Measurements from ENCODE around the gene ZNF362.
A peak's percentile ranks its signal among the peaks of the same experiment; 100 is the strongest.

Gene ZNF362

DNA sequence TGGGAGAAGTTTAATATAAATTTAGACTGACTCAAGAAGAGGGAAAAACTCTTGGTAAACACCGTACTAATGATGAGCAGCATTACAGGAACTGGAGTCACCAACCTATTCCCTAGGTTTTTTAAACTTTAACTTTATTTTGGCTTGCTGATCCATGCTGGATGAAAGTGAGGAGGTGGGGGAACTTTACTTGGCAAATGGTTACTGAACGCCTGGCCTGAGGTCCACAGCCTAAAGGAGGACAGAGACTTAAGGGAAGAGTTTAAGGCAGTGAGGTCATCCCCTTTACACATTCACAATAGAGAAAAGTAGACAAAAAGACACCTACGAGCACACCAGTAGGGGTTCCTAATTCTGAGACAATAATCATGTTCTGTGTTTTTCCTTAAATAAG lies 90.2 kb downstream of the ZNF362 start:
- no peak for DNase-seq
- H3K79me2 ChIP-seq (ENCODE audit: insufficient read depth, low read length) = peaks cover 80% of the 10 kb centered on the region
- peaks cover 62% of the 10 kb centered on the region for H4K20me1 ChIP-seq (ENCODE audit: insufficient read depth, low read length)
- ATAC-seq (ENCODE audit: insufficient read depth, low read depth) = no peak
- H3K27ac ChIP-seq (ENCODE audit: low read length) = peak overlapping the region; percentile 75
- H3K27me3 ChIP-seq (ENCODE audit: insufficient read depth, low read length, poor library complexity) = no peaks in the 10 kb centered on the region
- TF ChIP-seq, protein P1, sequence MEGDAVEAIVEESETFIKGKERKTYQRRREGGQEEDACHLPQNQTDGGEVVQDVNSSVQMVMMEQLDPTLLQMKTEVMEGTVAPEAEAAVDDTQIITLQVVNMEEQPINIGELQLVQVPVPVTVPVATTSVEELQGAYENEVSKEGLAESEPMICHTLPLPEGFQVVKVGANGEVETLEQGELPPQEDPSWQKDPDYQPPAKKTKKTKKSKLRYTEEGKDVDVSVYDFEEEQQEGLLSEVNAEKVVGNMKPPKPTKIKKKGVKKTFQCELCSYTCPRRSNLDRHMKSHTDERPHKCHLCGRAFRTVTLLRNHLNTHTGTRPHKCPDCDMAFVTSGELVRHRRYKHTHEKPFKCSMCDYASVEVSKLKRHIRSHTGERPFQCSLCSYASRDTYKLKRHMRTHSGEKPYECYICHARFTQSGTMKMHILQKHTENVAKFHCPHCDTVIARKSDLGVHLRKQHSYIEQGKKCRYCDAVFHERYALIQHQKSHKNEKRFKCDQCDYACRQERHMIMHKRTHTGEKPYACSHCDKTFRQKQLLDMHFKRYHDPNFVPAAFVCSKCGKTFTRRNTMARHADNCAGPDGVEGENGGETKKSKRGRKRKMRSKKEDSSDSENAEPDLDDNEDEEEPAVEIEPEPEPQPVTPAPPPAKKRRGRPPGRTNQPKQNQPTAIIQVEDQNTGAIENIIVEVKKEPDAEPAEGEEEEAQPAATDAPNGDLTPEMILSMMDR (IDR thresholded peaks at IDR 0.05; ENCODE audit: borderline replicate concordance, extremely low read depth, low read length, poor library complexity, severe bottlenecking) = no peak
- no peak for TF ChIP-seq EZH2 (IDR thresholded peaks at IDR 0.05; ENCODE audit: borderline replicate concordance, low read depth, low read length, severe bottlenecking)
- H2AFZ ChIP-seq (ENCODE audit: low read depth, low read length) = no peak overlapping the region
- peaks cover 48% of the 10 kb centered on the region for H3K4me1 ChIP-seq (ENCODE audit: insufficient read depth, low read length)
- peaks cover 47% of the 10 kb centered on the region for H3K36me3 ChIP-seq (ENCODE audit: insufficient read depth, low read length)
- no peaks in the 10 kb centered on the region for H3K9me3 ChIP-seq (ENCODE audit: insufficient read depth, low read length, severe bottlenecking)
- H3K4me2 ChIP-seq (ENCODE audit: insufficient read depth, low read length) = peak overlapping the region; percentile 97
- H3K9ac ChIP-seq (ENCODE audit: low read depth, low read length) = peak overlapping the region; percentile 82; the same call in 1 of the 2 replicates
- H3K4me3 ChIP-seq (ENCODE audit: low read depth in 1 of 2, low read length in 2 of 2) = peak overlapping the region in 1 of 2 experiments; percentile 65; a peak in 1 of 4 replicates

DNA sequence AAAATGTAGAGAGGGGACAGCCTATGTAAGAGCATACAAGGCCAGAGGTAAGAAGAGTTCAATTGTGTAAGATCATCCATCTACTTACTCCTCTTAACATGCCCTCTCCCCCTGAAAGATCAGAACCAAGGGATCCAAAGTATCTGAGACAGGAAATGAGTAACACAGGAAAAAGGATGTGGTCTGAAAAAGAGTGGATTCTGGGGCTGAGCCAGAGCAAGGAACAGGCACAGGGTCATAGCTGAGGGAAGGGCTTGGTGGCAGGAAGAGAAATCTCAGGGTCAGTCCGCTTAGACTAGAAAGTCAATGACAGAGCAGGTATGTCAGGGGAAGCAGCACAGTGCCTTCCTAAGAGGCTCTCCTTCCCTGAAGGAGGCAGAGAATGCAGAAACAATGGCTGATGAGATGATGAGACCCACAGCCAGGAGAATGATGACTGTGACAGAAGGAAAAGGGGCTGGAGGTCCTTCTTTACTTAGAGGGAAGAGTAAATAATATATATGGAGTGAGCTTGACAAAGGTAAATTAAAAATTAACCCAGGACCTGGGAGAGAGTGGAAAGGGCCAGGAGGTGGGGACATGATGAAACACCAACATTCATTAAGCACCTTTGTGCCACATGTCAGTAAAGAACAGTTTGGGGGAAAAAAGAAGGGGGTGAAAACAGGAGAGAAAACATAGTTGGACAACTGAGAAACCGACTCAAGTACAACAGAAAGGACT lies 90.8 kb downstream of the ZNF362 start:
- peaks cover 48% of the 10 kb centered on the region for H3K4me1 ChIP-seq (ENCODE audit: insufficient read depth, low read length)

DNA sequence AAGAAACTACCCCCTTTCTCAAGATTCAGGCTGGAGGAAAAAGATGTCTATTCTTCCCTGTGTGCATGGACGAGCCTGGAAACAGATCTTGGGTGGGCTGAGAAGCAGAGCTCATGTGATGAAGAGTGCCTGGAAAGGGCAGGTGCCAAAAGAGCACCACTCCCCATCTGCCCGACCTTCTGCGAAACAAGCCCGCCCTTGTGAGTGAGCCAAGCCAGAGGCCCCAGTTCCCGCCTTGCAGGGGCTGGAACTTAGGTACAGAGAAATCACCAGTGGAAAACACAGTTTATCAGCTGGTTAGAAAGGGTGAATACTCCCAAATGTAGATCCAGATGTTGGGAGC lies 91.3 kb downstream of the ZNF362 start:
- peak; percentile 18 for DNase-seq
- H3K27ac ChIP-seq (ENCODE audit: low read length) = peak overlapping the region; percentile 75

More for the DNA sequence above, 90.8 kb downstream of the ZNF362 start:
- Histone ChIP-seq H3K4me3 (ENCODE audit: low read depth in 1 of 2, low read length in 2 of 2) (peak overlapping the region in 1 of 2 experiments; percentile 65; a peak in 2 of 4 replicates), H3K27ac (ENCODE audit: low read length) (peak overlapping the region; percentile 75), H3K9me3 (ENCODE audit: insufficient read depth, low read length, severe bottlenecking) (no peaks in the 10 kb centered on the region), H4K20me1 (ENCODE audit: insufficient read depth, low read length) (peaks cover 56% of the 10 kb centered on the region), H3K27me3 (ENCODE audit: insufficient read depth, low read length, poor library complexity) (no peaks in the 10 kb centered on the region), H3K4me2 (ENCODE audit: insufficient read depth, low read length) (peak overlapping the region; percentile 97), H3K36me3 (ENCODE audit: insufficient read depth, low read length) (peaks cover 42% of the 10 kb centered on the region), H2AFZ (ENCODE audit: low read depth, low read length) (no peak overlapping the region), H3K79me2 (ENCODE audit: insufficient read depth, low read length) (peaks cover 74% of the 10 kb centered on the region), H3K9ac (ENCODE audit: low read depth, low read length) (peak overlapping the region; percentile 82)
- peak; percentile 50 for DNase-seq
- peak; percentile 22 for ATAC-seq (ENCODE audit: insufficient read depth, low read depth)
- TF ChIP-seq, protein P1 (IDR thresholded peaks at IDR 0.05; ENCODE audit: borderline replicate concordance, extremely low read depth, low read length, poor library complexity, severe bottlenecking) = no peak
- TF ChIP-seq EZH2 (IDR thresholded peaks at IDR 0.05; ENCODE audit: borderline replicate concordance, low read depth, low read length, severe bottlenecking) = no peak

More for the DNA sequence above, 91.3 kb downstream of the ZNF362 start:
- TF ChIP-seq, protein P1 (IDR thresholded peaks at IDR 0.05; ENCODE audit: borderline replicate concordance, extremely low read depth, low read length, poor library complexity, severe bottlenecking) = no peak
- TF ChIP-seq EZH2 (IDR thresholded peaks at IDR 0.05; ENCODE audit: borderline replicate concordance, low read depth, low read length, severe bottlenecking) = no peak
- Histone ChIP-seq H3K4me2 (ENCODE audit: insufficient read depth, low read length) (peak overlapping the region; percentile 97), H3K9me3 (ENCODE audit: insufficient read depth, low read length, severe bottlenecking) (no peaks in the 10 kb centered on the region), H4K20me1 (ENCODE audit: insufficient read depth, low read length) (peaks cover 51% of the 10 kb centered on the region), H3K27me3 (ENCODE audit: insufficient read depth, low read length, poor library complexity) (no peaks in the 10 kb centered on the region), H3K4me3 (ENCODE audit: low read depth in 1 of 2, low read length in 2 of 2) (peak overlapping the region in 1 of 2 experiments; percentile 65; a peak in 2 of 4 replicates), H3K9ac (ENCODE audit: low read depth, low read length) (peak overlapping the region; percentile 82), H3K4me1 (ENCODE audit: insufficient read depth, low read length) (peaks cover 48% of the 10 kb centered on the region), H3K36me3 (ENCODE audit: insufficient read depth, low read length) (peaks cover 37% of the 10 kb centered on the region), H2AFZ (ENCODE audit: low read depth, low read length) (no peak overlapping the region), H3K79me2 (ENCODE audit: insufficient read depth, low read length) (peaks cover 69% of the 10 kb centered on the region)
- no peak for ATAC-seq (ENCODE audit: insufficient read depth, low read depth)

Data from DND-41 (cell line).